NCI-H1436 (cell line): ENCODE results near the gene ATP11B.
"Not testable (repeated sequence)": the region's sequence is repeated elsewhere in the genome, so short reads cannot be mapped to it uniquely, and the experiment has no call there.

Experiments
- DNase-seq: peaks from one replicate; lab custom pipeline; 2025; lab: John Stamatoyannopoulos, UW

Gene ATP11B

DNA sequence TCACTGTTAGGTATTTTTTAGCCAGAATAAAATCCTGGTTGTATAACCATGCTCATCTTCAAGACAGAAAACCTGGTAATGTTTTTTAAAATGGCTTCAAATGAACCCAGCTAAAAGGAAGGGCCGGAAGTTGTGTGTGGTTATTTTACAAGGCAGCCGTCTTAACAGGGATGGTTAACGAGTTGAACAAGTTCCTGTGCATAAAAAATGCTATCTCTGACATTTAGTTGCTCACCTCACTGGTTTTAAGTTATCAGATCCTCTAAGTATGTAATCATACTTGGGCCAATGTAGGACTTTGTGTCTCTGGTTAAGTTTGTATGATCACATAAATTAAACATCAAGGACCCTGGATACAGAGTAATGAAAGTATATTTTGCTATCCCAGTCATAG lies 2.1 kb downstream of the ATP11B start:
- no peak for DNase-seq

DNA sequence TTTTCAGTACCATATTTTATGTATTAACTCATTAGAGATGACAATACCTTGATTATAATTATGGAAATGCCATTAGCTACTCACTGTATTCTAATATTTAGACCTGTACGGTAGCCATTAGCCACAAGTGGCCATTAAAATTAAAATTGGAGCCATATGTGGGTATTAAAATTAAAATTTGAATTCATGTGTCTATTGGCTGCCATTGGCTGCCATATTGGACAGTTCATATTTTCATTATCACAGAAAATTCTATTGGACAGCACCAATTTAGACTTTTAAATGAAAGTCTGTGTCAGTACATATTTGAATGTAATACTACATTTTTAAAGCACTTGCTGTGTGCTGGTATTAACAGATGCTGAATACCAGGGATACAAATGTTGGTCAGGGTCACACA lies 3.0 kb downstream of the ATP11B start:
- no peak for DNase-seq

DNA sequence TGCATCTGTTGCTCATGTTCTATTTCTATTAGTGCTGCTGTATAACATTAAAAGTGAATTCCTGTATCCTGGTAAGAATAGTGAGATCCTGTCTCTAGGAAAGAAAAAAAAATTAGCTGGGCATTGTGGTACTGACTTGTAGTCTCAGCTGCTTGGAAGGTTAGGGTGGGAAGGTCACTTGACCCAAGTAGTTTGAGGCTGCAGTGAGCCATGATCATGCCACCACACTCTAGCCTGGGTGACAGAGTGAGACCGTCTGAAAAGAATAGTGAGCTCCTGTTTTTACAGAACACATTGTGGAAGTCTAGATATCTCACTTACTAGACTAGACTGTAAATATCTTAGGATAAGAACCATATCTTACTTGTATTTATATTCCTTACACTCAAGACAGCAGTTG lies 4.6 kb downstream of the ATP11B start:
- no peak for DNase-seq

DNA sequence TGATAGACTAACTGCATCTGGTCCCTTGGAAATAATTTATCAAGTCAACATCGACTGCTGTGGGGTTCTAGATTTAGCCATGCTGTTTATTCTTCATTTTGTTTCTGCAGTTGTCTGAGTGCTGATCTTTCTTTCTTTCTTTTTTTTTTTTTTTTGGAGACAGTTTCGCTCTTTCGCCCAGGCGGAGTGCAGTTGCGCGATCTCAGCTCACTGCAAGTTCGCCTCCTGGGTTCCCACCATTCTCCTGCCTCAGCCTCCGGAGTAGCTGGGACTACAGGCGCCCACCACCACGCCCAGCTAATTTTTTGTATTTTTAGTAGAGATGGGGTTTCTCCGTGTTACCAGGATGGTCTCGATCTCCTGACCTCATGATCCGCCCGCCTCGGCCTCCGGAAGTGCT lies 5.8 kb downstream of the ATP11B start:
- DNase-seq, result not testable (repeated sequence)

DNA sequence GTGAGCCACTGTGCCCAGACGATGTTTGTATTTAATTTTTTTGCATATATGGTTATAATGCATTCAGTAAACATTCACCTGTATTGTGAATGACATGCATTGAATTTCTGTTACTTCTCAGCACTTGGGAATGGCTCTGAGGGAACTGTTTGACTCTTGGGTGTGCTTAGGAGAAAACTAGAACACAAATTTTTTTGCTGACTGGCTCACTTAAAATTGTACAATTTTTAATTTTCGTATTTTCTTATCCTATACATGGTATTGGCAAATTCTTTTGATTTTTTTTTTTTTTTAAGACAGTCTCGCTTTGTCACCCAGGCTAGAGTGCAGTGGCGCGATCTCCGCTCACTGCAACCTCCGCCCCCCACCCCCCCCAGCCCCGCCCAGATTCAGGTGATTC lies 7.2 kb downstream of the ATP11B start:
- no peak for DNase-seq

DNA sequence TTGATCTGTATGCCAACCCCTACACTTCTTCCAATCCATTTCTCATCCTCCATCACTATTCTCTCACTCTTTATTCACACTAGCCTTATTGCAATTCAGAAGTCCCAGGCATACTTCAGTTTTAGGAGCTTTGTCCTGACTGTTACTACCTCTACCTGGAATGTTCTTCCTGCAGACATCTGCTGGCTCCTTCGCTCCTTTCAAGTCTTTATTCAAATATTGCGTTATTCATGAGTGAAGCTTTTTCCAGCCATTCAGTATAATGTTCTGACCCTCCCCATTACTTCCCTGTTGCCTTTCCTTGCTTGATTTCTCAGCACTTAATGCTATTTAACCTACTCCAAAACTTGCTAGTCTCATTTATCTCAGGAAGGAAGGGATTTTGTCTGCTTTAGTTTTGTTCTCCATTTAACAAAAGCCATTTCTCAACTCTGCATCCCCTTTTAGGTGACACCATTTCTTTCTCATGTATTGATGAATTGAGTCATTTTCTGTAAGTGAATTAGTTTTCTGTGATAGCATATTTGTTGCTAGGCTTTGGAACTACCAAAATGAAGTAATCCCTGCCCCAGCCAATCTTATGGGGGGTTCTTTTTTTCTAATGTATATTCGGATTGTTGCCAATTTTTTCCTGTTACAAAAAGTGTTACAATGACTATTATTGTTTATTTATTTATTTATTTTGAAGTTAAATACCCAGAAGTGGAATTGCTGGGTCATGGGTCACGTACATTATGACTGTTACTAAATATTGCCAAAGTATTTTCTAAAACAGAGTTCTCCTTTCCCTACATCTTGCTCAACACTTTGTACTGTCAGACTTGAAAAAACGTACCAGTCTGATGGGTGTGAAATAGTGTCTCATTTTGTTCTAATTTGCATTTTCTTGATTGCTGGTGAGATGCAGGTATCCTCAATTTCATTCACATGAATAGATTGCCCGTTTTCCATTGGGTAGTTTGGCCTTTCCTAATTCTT lies 9.4 kb downstream of the ATP11B start:
- DNase-seq, result no peak

DNA sequence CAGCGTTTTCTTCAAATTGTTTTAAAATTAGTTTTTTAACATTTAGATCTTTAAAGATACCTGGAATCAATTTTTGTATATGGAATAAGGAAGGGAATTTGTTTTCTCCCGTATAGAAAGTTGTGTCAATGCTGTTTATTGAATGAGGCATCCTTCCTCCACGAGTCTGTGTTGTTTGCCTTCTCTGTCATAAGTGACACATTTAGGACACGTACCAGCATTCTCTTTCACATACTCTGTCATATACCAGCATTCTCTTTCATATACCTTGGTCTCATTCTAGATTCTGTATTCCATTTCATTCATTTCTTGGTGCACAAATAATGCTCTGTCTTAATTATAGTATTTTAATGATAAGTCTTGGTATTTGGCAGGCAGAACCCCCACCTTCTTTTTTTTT lies 10.3 kb downstream of the ATP11B start:
- DNase-seq, result no peak

DNA sequence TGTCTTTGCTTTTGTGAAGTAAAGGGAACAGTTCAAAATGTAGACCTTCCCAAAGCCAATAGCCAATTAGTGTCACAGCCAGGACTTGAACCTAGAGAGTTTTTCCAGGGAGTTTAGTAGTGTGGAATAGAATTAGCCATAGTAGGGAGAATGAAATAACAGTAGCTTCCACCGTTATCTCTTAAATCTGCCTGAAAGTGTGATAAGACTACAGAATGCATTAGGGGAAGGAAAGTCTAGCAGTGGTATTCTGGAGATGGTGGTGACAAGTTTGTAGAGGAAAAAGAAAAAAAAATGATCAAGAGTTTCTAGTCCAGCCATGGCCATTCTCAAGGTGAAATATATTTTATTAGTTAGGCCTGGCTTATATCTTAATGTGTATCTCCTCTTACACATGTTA lies 13.8 kb downstream of the ATP11B start:
- DNase-seq, result no peak

DNA sequence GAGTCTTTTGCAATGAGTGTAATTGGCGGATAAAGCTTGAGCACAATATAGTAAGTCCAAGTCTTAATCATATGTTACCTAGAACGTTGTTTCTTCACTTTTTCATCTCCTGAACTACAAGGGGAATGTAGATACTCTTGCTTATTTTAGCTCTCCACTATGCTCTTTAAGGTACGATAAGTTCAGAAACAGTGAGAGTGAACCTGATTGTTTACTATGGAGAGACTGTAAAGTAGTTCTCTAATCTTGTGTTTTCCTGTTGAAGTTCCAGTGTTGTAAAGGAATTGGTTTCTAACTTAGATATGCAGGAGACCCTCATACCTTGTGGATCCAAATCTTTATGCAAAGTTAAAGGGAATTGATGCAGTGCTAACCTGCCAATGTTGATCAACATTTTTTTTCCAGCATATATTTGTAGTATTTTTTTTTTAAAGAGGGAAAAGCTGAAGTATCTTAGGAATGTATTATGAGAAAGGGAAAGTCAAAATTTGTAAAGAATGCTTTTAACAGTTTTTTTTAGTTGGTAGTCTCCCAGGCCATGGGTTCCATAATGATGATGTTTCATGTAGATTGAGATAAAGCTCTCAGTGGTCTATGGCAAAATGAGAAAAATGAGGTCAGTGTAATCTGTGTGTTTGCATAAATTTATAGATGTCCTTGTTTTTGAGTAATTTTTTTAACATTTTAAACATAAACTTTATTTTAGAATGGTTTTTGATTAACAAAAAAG lies 14.9 kb downstream of the ATP11B start:
- DNase-seq, result no peak

DNA sequence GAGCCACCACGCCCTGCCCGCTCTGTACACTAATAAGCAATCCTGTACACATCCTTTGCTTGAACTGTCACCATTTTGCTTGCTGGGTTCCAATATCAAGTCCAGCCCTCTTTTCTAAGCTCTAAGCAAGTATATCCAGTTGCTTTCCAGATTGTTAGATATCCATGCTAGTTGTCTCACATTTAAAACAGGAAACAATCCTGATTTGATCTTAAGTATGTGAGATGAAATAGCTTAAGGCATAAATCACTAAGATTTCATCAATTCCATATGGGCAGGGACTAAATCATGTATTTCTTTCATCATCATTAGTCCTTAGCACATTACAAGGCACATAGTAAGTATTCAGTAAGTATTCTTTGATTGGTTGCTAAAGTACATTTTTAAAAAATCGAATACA lies 16.2 kb downstream of the ATP11B start:
- DNase-seq, result no peak

DNA sequence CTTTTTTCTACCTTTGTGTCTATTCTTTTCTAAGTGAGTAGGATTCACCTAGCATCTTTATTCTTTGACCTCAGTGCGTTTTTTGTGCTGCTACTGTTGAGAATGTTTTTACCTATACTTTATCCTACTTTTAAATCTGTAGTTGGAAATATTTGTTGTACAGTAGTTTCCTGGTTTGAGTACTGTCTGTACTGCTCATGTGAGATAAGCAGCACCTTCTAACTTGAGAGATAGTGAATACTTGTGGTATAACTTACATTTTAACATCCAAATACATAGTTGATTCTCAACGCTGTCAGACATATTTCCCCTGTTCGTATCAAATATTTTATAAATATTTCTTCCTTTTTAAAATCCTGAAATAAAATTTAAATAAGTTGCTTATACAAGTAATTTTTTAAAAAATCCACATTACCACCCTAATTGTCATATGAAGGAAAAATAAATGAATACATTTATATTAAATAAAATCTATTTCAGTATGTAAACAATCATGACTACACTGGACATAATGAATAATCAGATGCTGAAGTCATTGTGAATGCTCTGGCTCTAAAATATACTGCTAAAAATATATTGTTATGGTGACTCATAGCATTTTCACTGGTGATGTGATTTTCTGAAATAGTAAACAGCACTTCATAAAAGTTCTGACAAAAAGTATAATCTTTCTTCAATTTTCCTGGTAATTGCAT lies 17.4 kb downstream of the ATP11B start:
- no peak for DNase-seq

DNA sequence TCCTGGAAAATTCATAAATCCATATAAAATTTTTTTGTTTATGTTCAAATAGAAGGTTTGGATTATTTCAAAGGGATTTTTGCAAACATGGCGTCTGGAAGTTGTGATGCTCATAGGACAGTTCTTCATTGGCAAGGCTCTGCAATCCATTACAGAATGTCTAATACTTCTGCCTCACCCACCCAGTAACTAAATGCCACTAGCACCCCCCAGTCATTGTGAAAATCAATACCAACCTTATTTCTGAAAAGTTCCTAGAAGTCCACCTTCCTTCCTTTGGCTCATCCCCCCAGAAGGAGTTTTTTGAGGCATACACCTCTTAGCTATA lies 17.9 kb downstream of the ATP11B start:
- no peak for DNase-seq

DNA sequence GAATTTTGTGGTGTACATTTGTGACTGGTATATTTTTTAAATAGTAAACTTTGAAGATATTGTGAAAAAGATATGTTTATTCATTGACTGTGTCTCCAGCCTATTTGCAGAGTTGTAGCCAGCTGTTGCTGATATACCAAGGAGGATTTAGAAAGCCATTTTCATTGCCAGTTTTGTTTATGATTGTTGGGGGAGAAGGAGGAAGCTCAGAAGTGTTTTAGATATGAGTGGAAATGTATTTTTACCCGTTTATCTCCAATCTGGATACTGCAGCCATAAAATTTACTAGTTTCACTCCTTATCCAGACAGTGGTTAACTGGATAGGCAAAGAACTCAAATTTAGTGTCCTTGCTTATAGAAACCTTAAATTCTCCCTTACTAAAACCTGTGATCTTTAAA lies 18.8 kb downstream of the ATP11B start:
- DNase-seq, result no peak

DNA sequence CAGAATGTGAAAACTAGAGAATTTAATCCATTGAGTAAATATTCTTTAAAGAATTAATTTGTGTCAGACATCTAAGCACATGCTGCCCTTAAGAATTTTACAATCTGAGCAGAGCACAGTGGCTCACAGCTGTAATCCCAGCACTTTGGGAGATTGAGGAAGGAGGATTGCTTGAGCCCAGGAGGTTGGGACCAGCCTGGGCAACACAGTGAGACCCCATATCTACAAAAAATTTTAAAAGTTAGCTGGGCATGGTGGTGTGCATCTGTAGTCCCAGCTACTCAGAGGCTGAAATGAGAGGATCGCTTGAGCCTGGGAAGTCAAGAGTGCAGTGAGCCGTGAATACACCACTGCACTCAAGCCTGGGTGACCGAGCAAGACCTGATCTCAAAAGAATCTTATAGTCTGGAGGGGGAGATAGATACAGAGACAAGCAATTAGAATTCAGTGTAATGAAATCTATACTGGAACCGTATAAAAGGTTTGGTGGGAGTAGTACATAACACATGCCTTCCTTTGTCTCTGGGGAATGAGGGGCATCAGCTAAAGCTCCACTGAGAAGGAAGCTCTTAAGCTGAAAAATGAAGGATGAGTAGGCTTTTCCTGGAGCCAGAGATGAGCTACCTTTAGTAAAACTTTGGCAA lies 21.2 kb downstream of the ATP11B start:
- no peak for DNase-seq

DNA sequence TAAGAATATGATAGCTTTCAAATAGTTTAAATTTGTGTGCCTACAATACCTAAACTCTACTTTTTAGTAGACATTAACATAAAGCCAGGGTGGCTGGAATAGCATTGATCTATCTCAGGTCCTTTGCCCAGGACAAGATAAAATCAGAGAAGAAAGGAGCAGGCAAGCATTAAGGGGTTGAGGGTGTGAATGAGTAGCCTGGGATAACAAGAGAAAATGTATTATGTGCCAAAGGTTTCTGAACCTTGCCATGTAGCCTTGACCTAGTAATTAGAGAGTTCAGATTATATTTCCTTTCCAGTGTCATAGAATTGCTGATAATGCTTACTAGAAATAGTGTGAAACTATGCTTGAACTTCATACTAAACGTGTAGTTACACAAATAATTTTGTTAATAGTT lies 22.9 kb downstream of the ATP11B start:
- DNase-seq, result no peak

DNA sequence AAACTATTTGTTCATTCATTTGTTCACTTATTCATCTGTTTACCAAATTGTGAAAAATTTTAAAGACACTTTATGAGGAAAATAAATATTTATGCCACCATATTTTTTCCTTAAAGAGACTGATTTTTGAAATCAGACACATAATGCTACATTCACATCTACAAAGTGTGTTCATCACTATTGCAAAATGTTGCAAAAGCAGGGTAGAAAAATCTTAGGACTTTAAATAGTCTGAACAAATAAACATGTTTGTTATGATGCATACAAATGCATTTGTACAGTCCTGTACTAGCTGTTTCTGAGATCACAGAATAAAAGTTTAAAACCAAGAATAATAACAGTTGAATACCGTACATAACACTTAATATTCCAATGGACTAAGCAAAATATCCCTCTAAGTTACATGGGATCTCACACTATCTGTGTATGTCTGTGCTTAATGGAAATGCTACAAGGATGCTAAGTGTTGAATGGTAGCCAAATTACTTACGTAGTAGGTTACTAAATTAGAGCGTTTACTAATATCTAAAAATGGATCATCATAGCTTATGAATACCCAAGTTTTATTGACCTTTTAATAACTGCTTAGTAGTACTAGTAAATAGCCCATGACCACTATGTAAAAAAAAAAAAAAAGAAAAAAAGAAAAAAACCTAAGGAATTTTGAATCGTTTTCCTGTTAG lies 25.1 kb downstream of the ATP11B start:
- no peak for DNase-seq

DNA sequence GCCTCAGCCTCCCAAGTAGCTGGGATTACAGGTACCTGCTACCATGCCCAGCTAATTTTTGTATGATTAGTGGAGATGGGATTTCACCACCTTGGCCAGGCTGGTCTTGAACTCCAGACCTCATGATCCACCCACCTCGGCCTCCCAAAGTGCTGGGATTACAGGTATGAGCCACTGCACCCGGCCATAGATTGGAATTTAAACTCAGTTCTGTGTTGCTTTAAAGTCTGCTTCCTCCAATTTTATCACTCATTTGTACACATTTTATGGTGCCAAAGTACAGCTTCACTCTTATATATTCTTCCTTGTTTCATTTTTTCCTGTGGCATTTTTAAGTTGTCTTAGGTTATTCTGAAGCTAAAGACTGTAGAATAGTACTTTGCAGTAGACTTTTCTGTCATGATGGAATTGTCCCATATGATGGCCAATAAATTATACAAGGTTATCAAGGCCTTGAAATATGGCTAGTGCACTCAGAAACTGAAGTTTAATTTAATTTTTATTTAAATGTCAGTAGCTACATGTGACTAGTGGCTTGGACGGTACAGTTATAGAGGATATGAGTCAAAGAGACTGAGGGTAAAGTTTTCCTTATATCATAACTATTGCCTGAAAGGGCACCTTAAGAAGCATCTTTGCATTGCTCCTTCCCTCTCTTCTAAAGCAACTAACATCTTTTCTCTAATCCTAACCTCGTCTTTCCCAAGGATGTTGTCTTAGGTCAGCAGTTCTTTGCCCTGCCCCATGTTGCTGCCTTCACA lies 28.1 kb downstream of the ATP11B start:
- DNase-seq, result no peak

DNA sequence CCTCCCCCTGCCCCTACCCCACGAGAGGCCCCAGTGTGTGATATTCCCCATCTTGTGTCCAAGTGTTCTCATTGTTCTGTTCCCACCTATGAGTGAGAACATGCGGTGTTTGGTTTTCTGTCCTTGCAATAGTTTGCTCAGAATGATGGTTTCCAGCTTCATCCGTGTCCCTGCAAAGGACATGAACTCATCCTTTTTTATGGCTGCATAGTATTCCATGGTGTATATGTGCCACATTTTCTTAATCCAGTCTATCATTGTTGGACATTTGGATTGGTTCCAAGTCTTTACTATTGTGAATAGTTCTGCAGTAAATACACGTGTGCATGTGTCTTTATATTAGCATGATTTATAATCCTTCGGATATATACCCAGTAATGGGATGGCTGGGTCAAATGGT lies 29.0 kb downstream of the ATP11B start:
- not testable (repeated sequence) for DNase-seq

DNA sequence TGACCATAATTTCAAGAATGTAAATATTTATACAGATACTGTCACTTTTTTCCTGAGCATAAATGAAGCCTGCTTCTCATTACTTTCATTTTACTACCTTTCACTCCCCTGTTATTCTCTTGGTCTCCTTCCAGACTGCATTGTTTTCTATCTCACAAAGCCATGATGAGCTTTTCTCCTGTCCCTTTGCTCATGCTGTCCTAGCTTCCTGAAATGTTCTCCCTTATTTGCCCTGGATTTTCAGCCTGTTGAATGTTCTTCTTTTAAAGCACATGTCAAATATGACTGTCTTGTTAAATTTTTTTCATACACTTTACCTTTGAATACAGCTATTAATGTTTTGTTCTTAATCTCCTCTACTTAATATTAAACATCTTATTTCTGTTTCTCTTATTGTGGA lies 31.7 kb downstream of the ATP11B start:
- no peak for DNase-seq

DNA sequence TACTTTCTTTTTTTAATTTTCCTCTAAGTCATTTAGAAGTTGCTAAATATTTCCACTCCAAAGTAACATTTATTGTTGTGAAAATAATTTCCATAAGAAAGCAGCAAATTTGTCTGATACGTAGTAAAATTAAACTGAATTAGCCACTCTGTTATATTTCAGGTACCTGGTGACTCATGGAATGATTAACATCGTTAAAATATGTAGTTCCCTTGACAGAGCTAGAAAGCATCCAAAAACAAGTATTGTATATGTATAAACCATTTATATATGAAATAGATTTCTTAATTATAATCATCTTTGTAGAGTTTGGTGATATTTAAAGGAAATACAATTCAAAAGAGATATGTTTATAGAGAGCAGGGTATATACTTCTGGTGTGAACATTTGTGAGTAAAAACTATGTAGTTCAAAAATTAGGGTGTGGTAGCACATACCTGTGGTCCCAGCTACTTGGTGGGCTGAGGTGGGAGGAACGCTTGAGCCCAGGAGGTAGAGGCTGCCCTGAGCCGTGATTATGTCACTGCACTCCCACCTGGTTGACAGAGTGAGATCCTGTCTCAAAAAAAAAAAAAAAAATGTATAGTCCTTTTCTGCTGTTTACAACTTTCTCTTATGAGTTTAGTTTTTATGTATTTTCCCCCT lies 36.6 kb downstream of the ATP11B start:
- no peak for DNase-seq
